ENCODE measurements around the gene CHD9. TPM values are rescaled to one million over a fixed set of nuclear protein-coding genes. Genes with fewer than 3 reads are reported as not detected.

CHD9 gene
- total RNA-seq, 1 experiment from 2014 or later = 18.9 TPM

DNA sequence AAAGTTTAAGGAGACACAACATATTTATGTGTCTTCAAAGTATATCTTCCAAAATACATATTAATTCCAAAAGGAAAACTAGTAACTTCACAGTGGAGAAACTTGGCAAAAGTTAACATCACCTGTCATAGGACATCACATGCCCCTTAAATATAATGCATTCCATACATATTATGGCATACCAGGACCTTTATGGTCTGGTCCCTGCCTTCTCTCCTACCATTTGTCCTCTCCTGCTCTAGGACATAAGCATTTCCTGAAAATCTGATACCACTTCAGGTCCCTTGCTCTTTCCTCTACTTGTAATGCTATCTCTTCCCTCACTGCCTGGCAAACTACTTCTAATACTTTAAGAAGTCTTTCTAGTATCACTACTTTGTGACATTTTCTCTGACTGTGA, 211.4 kb downstream of the CHD9 start:
- H3K4me2 ChIP-seq (ENCODE audit: low read length) = no peak overlapping the region

More for the DNA sequence above, 211.4 kb downstream of the CHD9 start:
- intact Hi-C loops (cut with micrococcal nuclease) = loop anchor here (5.0 kb wide), 1 partner anchor 134 kb away; no protein-coding TSS in a partner anchor
- Histone ChIP-seq H3K27me3 (ENCODE audit: insufficient read depth, low read length) (no peaks in the 10 kb centered on the region), H3K9ac (ENCODE audit: low read length) (no peak overlapping the region), H3K4me1 (ENCODE audit: control insufficient read depth in 1 of 2, insufficient read depth in 2 of 2, low read length in 2 of 2) (no peaks in the 10 kb centered on the region), H3K9me3 (ENCODE audit: control insufficient read depth in 1 of 2, insufficient read depth in 1 of 2, low read depth in 1 of 2, low read length in 2 of 2) (no peaks in the 10 kb centered on the region), H4K20me1 (ENCODE audit: insufficient read depth) (no peaks in the 10 kb centered on the region), H3K79me2 (ENCODE audit: insufficient read depth, low read length) (no peaks in the 10 kb centered on the region), H3K4me3 (replicated peaks in 1 of 2; ENCODE audit: low read depth in 1 of 2, low read length in 2 of 2) (no peak overlapping the region), H3K36me3 (ENCODE audit: control insufficient read depth in 1 of 2, insufficient read depth in 2 of 2, low read length in 2 of 2) (no peaks in the 10 kb centered on the region; a peak in 1 of 4 replicates), H3K27ac (ENCODE audit: low read depth, low read length) (no peak overlapping the region), H3K9me2 (ENCODE audit: insufficient read depth) (no peaks in the 10 kb centered on the region), H2AFZ (ENCODE audit: low read depth, low read length, poor library complexity, severe bottlenecking) (no peak overlapping the region)
- RAD21 ChIA-PET (ENCODE audit: low non-redundant PET in 1 of 2, low total read pairs in 2 of 2, uncharacterized antibody in 2 of 2, unreplicated experiment in 2 of 2) = no interaction called here
- TF ChIP-seq EZH2 (IDR thresholded peaks at IDR 0.05) (no peak), CEBPB (IDR thresholded peaks at IDR 0.05; ENCODE audit: low read depth) (no peak), TCF7L2 (IDR thresholded peaks at IDR 0.05; ENCODE audit: borderline replicate concordance, extremely low read depth, insufficient read depth, insufficient read length) (no peak), SIN3A (IDR thresholded peaks at IDR 0.05; ENCODE audit: low read depth) (no peak), POLR2A (IDR thresholded peaks at IDR 0.05; ENCODE audit: borderline replicate concordance, extremely low read depth, insufficient read depth, insufficient read length) (no peak), CBX3 (IDR thresholded peaks at IDR 0.05; ENCODE audit: low read depth) (no peak), YY1 (IDR thresholded peaks at IDR 0.05; ENCODE audit: extremely low read depth, insufficient replicate concordance, low read depth, low read length) (no peak), ZFX (IDR thresholded peaks at IDR 0.05) (no peak), JUND (IDR thresholded peaks at IDR 0.05) (no peak), EZH2phosphoT487 (IDR thresholded peaks at IDR 0.05; ENCODE audit: borderline replicate concordance) (no peak), ELF1 (IDR thresholded peaks at IDR 0.05; ENCODE audit: borderline replicate concordance, low read depth) (no peak), RAD21 (IDR thresholded peaks at IDR 0.05; ENCODE audit: low read depth) (no peak), SRF (IDR thresholded peaks at IDR 0.05; ENCODE audit: low read depth) (no peak), FOSL1 (IDR thresholded peaks at IDR 0.05; ENCODE audit: low read depth) (no peak)
- TF ChIP-seq, protein P1, sequence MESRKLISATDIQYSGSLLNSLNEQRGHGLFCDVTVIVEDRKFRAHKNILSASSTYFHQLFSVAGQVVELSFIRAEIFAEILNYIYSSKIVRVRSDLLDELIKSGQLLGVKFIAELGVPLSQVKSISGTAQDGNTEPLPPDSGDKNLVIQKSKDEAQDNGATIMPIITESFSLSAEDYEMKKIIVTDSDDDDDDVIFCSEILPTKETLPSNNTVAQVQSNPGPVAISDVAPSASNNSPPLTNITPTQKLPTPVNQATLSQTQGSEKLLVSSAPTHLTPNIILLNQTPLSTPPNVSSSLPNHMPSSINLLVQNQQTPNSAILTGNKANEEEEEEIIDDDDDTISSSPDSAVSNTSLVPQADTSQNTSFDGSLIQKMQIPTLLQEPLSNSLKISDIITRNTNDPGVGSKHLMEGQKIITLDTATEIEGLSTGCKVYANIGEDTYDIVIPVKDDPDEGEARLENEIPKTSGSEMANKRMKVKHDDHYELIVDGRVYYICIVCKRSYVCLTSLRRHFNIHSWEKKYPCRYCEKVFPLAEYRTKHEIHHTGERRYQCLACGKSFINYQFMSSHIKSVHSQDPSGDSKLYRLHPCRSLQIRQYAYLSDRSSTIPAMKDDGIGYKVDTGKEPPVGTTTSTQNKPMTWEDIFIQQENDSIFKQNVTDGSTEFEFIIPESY (IDR thresholded peaks at IDR 0.05; ENCODE audit: extremely low read depth, insufficient replicate concordance, low read length) = no peak
- TF ChIP-seq, protein P2, sequence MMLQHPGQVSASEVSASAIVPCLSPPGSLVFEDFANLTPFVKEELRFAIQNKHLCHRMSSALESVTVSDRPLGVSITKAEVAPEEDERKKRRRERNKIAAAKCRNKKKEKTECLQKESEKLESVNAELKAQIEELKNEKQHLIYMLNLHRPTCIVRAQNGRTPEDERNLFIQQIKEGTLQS (IDR thresholded peaks at IDR 0.05) = no peak
- TF ChIP-seq, protein P3, sequence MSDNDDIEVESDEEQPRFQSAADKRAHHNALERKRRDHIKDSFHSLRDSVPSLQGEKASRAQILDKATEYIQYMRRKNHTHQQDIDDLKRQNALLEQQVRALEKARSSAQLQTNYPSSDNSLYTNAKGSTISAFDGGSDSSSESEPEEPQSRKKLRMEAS (IDR thresholded peaks at IDR 0.05) = no peak
- TF ChIP-seq, protein P4, sequence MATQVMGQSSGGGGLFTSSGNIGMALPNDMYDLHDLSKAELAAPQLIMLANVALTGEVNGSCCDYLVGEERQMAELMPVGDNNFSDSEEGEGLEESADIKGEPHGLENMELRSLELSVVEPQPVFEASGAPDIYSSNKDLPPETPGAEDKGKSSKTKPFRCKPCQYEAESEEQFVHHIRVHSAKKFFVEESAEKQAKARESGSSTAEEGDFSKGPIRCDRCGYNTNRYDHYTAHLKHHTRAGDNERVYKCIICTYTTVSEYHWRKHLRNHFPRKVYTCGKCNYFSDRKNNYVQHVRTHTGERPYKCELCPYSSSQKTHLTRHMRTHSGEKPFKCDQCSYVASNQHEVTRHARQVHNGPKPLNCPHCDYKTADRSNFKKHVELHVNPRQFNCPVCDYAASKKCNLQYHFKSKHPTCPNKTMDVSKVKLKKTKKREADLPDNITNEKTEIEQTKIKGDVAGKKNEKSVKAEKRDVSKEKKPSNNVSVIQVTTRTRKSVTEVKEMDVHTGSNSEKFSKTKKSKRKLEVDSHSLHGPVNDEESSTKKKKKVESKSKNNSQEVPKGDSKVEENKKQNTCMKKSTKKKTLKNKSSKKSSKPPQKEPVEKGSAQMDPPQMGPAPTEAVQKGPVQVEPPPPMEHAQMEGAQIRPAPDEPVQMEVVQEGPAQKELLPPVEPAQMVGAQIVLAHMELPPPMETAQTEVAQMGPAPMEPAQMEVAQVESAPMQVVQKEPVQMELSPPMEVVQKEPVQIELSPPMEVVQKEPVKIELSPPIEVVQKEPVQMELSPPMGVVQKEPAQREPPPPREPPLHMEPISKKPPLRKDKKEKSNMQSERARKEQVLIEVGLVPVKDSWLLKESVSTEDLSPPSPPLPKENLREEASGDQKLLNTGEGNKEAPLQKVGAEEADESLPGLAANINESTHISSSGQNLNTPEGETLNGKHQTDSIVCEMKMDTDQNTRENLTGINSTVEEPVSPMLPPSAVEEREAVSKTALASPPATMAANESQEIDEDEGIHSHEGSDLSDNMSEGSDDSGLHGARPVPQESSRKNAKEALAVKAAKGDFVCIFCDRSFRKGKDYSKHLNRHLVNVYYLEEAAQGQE (IDR thresholded peaks at IDR 0.05; ENCODE audit: low read depth) = no peak
- TF ChIP-seq, protein P5, sequence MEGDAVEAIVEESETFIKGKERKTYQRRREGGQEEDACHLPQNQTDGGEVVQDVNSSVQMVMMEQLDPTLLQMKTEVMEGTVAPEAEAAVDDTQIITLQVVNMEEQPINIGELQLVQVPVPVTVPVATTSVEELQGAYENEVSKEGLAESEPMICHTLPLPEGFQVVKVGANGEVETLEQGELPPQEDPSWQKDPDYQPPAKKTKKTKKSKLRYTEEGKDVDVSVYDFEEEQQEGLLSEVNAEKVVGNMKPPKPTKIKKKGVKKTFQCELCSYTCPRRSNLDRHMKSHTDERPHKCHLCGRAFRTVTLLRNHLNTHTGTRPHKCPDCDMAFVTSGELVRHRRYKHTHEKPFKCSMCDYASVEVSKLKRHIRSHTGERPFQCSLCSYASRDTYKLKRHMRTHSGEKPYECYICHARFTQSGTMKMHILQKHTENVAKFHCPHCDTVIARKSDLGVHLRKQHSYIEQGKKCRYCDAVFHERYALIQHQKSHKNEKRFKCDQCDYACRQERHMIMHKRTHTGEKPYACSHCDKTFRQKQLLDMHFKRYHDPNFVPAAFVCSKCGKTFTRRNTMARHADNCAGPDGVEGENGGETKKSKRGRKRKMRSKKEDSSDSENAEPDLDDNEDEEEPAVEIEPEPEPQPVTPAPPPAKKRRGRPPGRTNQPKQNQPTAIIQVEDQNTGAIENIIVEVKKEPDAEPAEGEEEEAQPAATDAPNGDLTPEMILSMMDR (IDR thresholded peaks at IDR 0.05 in 2 of 3, conservative IDR thresholded peaks at IDR 0.05 in 1 of 3; ENCODE audit: borderline replicate concordance in 1 of 3, insufficient read depth in 1 of 3, low read depth in 2 of 3, low read length in 2 of 3) = no peak
- CTCF ChIA-PET = no interaction called here
- DNase-seq (ENCODE audit: low read depth, low spot score) (no peak), ATAC-seq (no peak)
- no TSS peak for BruUV-seq (replicated peaks)
- POLR2A ChIA-PET = no interaction called here

Data from HCT116 (cell line).